HG03045 (cell line): Measurements from ENCODE around the gene MROH2B.

Experiments
- ATAC-seq: cut with Tn5 transposase; IDR thresholded peaks from one replicate; pipeline ENCODE4 v1.9.1; 2021; ENCODE audit warnings: mild to moderate bottlenecking, moderate library complexity; ENCODE audit not compliant: unreplicated experiment

The MROH2B gene

GRCh38 chr5:41071242-41071641 is at the start of gene MROH2B:
Gene MROH2B (minus strand): TSS chr5:41071342. CDS start chr5:41070852, 490 bp downstream.
- no peak for ATAC-seq

GRCh38 chr5:41120600-41120999 is 49.5 kb upstream of the MROH2B start:
- ATAC-seq: no peak

GRCh38 chr5:41118177-41118576 is 47.0 kb upstream of the MROH2B start:
- no peak for ATAC-seq

GRCh38 chr5:41115281-41115680 is 44.1 kb upstream of the MROH2B start:
- ATAC-seq: no peak

- ATAC-seq: no peak
Measured at GRCh38 chr5:41112486-41113455, 41.6 kb upstream of the MROH2B start.

- no peak for ATAC-seq
Measured at GRCh38 chr5:41109186-41109585, 38.0 kb upstream of the MROH2B start.

GRCh38 chr5:41102341-41102740 is 31.2 kb upstream of the MROH2B start:
- ATAC-seq: no peak

- ATAC-seq: no peak
Measured at GRCh38 chr5:41097642-41098041, 26.5 kb upstream of the MROH2B start.

GRCh38 chr5:41095324-41096101 is 24.4 kb upstream of the MROH2B start:
- ATAC-seq: no peak

- ATAC-seq: no peak
Measured at GRCh38 chr5:41094871-41095270, 23.7 kb upstream of the MROH2B start.

GRCh38 chr5:41093803-41094202 is 22.7 kb upstream of the MROH2B start:
- no peak for ATAC-seq

- no peak for ATAC-seq
Measured at GRCh38 chr5:41087461-41087860, 16.3 kb upstream of the MROH2B start.

GRCh38 chr5:41083306-41083705 is 12.2 kb upstream of the MROH2B start:
- ATAC-seq: no peak

- ATAC-seq: no peak
Measured at GRCh38 chr5:41071975-41072374, 833 bp upstream of the MROH2B start.

- no peak for ATAC-seq
Measured at GRCh38 chr5:41067714-41068568, 3.2 kb downstream of the MROH2B start.

GRCh38 chr5:41065691-41066335 is 5.3 kb downstream of the MROH2B start:
- ATAC-seq: no peak

GRCh38 chr5:41057940-41058339 is 13.2 kb downstream of the MROH2B start:
- ATAC-seq: no peak

GRCh38 chr5:41057231-41057630 is 13.9 kb downstream of the MROH2B start:
- no peak for ATAC-seq

GRCh38 chr5:41048986-41049385 is 22.2 kb downstream of the MROH2B start:
- no peak for ATAC-seq

- no peak for ATAC-seq
Measured at GRCh38 chr5:41043109-41043747, 27.9 kb downstream of the MROH2B start.
